ENCODE results near the gene AGXT.

Gene AGXT

DNA sequence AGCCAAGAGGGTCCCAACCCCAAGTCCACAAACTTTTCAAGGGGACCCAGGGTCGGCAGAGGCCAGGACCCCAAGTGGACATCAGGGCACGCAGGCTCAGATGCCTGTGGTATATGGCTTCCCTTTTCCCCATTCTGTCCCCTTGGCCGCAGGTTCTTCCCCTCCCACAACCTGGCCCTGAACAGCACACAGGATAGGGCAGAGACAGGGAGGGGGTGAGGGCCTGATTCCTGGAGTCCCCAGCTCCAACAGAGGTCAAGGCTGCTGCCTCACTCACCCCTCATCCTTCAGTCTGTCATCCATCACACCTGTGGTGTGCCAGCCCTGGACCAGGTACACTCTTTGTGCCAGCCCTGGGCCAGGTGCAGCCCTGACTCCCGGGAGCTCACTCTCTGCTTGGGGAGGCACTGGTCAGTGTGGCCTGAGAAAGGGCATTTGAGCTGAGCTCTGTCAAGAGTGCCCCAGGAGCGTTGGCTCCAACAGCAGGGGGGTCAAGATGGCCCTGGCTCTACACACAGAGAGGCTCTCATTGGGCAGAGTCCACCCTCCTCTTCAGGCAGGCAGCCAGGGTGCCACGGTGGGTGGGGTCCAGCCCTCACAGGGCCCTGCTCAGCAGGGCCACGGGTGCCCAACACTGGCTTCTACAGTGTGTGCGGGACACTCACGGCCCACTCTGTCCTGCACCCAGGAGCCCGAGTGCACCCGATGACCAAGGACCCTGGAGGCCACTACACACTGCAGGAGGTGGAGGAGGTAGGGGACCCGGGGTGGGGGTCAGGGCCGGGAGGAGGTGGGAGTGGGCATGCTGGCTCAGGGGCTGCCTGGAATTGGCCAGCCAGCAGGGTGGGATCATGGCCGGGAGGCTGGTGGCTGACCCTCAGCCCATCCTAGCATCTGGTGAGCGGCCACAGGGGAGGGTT lies 1.6 kb downstream of the AGXT start:
- no peak for DNase-seq

DNA sequence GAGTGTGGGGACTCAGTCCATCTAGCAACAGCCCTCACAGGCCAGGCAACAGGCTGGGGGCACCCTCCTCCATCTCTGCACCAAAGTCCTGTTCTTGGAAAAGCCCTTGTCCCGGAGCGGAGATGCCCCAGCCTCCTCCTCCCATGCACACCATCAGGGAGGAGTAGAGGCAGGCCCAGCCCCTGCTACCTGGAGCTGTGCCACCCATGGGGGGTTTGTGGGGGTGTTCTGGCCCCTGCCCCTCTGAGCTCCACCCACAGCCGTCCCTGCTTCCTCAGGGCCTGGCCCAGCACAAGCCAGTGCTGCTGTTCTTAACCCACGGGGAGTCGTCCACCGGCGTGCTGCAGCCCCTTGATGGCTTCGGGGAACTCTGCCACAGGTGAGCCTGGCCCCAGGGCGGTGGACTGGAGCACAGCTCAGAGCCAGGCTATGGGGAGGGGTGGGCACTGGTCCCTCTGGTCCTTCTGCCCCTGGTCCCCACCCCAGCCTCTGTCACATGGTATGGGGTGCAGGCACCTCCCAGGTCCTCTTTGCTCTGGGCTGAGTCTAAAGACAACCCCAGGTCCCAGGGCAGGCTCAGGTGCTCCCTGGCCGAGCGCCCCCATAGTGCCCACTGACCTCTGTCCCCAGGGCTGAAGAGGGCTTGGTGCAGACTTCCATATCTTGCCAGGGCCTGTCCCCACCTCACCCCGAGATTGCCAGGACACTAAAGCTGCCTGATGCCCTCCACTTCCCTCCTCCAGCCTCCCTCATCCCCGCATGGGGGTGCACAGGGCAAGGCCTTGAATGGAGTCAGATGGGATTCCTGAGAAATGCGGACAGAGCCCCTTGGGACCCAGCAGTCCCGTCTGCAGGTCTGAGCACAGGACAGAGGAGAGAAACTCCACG lies 2.7 kb downstream of the AGXT start:
- DNase-seq = no peak

DNA sequence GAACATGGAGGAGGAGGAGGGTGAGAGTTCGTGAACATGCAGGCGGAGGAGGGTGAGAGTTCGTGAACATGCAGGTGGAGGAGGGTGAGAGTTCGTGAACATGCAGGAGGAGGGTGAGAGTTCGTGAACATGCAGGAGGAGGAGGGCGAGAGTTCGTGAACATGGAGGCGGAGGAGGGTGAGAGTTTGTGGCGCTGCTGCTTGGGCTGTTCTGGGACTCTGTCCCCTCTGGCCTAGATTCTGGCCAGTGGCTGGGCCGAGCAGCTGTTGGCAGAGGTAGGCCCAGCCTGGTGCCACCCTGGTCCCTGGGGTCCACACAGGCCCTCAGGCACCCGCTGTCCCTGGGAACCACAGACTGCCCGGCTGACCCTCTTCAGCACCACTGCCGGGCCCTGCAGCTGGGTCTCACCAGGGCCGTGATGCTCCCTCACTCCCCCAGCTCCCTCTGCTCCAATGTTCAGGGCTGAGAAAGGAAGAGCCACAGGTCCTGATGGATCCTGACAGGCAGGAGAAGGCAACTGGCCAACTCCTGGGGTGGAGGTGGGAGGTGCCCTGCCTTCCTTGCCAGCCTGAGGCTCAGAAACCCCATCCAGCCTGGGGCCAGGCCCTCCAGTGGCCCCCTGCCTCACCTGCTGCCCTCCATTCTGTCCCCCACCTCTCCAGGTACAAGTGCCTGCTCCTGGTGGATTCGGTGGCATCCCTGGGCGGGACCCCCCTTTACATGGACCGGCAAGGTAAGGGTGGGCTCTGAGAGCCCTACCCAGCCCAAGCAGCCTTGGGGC lies 3.9 kb downstream of the AGXT start:
- DNase-seq = no peak

DNA sequence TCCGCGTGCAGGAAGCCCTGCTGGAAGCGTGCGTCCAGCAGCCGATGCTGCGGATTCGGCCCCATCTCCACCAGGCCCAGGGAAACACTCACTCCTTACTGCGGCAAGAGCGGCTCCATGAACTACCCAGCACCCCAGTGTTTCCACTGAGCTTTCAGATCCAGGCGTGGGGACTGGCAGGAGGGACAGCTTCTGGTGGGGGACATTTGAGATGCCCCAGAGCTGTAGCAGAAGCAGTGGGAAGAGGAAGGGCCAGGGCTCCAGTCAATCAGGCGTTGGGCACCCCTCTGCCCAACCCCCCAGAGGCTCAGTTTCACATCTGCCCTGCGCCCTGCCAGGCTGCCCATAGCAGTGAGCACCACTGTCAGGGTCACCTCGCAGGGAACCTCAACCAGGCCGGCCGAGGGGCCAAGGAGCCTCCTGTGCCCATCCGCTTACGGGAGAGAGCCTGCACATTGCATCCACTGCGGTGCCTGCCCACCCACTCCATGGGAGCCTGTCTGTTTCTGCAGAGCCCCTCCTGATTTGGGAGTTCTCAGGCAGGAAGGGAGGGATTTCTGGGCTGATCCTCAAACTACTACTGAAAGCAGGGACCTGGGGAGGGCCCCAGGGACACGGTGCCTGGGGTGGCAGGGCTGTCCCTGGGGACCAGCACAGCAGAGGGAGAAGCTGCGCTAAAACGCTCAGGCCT lies 4.6 kb downstream of the AGXT start:
- no peak for DNase-seq

DNA sequence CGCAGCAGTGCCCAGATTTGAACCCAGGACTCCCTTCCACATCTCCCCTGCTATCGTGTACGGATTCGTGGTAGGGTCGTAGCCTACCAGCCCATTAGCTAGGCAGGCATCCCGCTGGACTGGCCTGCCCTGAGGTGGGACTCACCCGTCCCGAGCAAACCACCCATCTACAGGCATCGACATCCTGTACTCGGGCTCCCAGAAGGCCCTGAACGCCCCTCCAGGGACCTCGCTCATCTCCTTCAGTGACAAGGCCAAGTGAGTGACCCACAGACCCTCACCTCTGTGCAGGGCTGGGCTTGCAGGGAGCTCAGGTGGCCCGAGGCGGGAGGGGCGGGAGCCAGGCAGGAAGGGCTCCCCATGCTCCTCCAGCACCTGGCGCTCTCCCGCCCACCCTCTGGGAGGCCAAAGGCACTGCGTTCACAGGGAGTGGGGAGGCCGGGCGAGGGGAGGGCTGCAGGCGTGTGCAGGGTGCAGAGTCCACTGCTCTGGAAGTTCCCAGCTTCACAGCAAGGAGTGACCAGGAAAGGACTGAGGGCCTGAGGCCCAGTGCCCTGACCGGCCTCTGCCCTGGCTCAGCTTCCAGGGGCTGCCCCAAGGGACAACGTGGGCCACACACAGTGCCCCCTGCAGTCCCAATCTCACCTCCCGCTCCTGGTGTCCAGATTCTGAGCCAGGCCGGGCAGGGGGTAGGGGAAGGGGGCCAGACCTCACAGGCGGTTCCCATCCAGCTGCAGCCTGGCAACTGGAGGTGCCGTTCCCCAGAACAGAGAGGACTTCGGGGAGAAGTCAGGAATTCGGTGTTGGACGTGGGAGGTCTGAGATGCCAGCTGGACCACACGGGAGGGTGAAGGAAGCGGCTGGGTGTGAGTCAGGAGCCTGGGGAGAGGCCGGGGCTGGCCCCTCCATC lies 5.4 kb downstream of the AGXT start:
- DNase-seq = no peak

DNA sequence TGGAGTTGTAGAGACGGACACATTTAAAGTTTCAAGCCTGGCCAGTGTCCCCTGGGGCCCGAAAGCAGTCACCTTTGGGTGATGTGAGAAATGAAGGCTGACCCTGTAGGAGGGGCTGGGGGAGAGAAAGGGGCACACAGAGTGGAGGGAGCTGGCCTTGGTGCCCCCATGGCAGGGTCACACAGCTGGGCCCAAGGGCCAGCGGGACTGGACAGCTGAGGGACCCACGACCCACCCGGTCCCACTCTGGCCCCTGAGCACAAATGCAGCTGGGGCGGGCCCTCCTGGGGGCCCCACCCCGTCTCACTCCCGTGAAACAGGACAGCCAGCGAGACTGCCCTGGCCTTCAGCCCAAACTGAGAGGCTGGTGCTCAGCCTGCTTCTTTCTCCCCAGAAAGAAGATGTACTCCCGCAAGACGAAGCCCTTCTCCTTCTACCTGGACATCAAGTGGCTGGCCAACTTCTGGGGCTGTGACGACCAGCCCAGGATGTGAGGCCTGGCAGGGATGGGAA lies 6.1 kb downstream of the AGXT start:
- DNase-seq = no peak

DNA sequence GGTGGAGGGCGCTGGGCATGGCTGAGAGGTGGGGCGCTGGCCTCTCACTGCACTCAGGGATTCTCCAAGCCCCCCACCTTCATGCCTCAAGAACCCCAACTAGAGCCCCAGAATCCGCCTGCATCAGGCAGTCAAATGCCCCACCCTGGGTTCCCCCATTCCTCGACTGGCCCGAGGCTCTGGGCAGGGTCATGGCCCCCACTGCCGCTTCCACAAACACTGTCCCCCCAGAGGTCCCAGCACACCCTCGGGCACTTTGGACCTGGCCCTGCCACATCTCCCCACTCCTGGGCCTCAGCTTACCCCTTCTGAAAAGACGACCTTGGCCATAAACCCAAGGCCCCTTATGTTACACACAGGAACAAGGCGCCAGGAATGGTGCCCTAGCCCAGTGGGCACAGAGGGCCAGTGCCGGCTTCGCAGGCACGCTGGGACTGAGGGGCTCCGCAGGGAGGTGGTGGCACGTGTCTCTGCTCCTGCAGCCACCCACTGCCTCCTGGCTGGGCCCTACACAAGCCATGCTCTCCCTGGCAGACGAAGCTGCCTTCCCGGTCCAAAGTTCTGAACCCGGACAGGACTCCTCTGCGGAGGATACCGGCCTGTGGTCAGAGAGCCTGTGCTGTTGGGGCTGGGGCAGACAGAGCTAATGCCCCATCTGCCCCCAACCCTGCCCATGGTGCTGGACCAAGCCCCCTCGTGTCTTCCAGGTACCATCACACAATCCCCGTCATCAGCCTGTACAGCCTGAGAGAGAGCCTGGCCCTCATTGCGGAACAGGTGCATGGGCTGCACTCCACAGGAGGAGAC lies 6.8 kb downstream of the AGXT start:
- DNase-seq = no peak

DNA sequence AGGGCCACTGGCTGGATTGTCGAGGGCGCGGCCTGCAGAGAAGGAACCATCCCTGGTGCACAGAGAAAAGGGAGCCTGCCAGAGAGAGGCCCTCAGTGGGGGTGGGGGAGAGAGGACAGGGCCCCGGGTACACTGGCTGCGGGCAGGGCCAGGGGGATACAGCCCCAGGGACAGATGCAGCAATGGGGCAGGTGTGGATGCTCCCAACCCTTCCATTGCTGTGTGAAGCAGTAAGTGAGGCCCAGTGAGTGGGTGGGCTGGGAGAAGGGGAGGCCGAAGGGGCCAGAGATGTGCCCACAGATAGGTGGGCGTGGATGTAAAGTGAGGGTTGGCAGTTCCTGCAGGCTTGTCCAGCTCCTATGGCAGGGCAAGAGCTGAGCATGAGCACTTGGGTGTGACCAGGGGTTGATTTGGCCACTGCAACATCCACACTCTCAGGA lies 7.4 kb downstream of the AGXT start:
- DNase-seq = no peak

DNA sequence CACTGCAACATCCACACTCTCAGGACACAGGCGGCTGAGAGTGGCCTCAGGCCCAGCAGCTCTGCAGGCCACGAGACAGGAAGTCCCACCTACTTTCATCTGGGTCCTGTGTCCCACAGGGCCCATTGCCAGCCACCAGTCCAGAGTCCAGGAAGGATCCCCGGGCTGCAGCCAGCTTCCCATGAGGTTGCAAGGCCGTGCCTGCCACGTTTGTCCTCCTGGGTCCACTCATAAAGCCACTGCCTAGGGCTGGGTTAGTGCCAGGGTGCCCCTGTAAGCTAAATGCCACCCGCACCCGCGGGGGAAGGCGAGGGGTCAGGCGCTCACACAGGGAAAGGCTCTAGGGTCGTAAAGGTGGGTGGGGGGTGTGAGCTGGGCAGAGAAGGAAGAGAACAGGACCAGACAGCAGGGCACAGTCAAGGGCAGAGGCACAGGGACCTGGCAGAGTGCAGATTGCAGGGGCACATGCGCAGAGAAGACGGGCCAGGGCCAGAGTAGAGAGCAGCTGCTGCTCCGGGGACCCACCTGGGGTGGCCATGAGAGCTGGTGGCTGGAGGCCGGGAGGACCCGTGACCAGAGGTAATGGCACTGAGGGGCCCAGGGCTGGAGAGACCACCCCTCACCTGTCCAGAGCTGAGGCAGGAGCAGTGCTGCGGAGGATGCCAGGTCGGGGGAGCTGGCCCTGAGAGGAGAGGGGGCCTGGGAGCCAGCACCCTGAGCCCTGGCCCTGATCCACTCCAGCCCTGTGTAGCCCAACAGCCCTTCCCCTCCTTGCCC lies 8.0 kb downstream of the AGXT start:
- DNase-seq = no peak

DNA sequence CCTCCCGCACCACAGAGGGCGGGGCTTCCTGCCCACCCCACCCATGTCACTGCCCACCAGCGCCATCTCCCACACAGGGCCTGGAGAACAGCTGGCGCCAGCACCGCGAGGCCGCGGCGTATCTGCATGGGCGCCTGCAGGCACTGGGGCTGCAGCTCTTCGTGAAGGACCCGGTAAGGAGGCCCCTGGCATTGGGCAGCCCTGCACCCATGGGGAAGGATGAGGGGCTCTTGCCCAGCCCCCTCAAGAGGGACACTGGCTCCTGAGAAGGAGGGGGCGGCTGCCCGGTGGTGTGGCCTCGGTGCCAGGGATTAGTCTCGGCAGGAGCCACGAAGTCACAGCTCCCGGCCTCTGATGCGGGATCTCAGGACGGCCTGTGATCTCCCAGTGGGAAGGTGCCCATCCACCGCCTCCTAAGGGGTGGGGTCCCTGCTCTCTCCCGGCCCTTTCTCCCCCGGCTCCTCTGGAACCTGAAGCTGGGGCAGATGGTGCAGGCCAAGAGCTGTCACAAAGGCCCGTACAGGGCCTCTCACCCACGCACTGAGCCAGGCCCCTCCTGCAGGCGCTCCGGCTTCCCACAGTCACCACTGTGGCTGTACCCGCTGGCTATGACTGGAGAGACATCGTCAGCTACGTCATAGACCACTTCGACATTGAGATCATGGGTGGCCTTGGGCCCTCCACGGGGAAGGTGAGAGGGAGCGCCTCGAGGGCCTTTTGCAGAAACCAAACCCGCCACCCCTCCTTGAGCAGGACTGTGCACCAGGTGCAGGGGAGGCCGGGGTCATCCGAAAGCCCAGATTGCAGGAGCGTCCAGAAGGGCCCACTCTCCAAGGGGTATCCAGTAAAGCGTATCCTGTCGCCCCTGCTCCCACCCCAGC lies 9.1 kb downstream of the AGXT start:
- DNase-seq = no peak

DNA sequence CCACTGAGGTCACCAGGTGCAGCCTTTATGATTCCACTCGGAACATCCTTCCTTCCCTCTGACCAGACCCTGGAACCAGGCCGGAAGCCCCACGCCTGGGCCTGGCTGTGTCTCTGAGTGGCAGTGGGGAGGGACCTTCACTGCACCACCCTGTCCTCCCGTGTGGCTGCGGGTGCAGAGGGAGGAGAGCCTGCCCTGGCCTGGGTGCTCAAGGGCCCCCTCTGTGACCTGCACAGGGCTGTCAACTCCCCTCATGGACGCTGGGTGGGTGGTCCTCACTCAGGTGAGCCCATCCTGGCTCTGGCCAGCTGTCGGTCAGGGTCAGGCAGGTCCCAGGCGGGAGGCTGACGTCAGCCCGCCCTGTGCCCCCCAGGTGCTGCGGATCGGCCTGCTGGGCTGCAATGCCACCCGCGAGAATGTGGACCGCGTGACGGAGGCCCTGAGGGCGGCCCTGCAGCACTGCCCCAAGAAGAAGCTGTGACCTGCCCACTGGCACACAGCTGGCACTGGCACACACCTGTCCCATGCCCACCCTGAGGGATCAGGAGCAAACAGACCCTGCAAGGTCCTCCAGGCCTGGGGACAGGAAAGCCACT lies 9.8 kb downstream of the AGXT start:
- no peak for DNase-seq

DNA sequence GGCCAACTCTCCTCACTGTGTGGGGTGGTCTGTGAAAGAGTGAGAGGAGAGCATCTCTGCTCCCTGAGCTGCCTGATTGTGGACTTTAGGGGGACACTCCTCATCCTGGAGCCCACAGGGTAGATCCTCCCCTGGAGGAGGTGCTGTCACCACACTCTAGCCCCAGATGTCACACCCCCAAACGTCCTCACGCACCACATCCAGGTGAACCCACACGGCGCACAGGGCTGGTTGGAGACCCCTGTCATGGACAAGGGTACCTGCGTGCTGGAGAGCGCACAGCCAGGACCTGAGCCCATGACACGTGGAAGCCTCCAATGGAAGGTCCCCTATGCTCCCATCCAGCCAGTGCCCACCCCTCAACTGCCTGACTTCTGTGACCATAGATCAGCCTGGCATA lies 10.5 kb downstream of the AGXT start:
- DNase-seq = no peak

DNA sequence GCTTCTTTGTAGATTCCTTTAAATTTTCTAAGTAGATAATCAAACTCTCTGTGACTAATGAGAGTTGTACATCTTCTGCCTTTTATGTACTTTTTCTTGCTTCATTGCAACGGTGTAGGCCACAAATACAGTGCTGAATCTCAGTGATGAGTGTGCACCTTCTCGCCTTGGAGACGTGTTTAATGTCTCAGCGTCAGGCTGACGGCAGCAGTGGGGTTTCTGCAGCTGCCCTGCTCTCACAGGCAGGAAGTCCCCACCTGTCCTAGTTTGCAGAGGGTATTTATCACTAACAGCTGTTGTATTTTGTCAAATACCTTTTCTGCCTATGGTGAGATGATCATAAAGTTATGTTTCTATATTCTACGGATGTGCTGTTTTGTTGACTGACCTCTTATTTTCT lies 13.3 kb downstream of the AGXT start:
- no peak for DNase-seq

DNA sequence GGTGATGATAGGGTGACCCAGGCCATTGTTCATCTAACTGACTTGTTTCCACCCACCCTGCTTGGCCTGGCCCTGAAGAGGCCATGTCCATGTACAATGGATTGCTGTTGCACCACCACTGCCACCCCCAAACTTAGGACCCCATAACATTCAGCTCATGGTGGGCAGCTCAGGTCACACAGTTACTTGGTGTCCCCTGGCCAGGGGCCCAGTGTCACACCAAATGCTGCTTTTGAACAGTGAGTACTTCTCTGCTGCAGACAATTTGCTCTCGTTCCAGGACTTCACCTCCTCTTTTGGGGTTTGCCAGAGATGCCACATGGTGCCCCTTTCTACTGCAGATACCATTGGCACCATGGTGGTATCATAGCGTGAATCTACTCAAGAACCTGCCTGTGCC lies 15.6 kb downstream of the AGXT start:
- DNase-seq = no peak

DNA sequence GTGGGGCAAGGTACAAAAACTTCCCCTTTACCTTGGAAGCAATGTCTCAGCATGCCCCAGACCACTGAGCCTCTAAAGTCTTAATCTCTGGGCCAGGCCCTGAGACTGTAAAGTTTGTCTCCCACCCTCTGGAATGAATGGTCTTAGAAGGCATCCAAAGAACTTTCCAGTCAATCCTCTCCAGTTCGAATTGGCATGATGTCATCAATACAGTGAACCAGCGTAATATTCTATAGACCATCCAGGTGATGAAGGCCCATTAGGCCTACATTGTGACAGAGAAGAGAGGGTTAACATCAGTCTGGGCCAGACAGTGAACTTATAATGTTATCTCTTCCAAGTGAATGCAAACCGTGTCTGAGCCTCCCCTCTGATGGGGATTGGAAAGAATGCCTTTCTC lies 16.1 kb downstream of the AGXT start:
- no peak for DNase-seq

DNA sequence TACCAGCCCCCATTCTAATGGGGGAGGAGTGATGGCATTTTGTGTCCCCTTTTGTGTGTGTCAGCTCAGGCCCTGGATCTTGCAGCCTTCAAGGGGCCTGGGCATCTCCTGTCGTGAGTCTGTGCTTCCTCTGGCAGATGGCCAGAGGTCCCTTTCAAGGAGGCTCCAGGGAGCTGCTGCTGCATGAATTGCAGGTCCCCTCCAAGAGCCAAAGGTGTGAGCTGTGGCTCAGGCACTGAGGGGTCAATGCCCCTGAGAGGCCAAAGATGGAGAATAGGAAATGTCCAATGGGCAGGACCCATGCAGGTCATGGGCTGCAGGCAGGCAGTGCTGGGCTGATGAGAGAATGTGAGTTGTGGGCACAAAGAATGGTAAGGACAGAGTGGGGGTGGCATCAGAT lies 16.9 kb downstream of the AGXT start:
- DNase-seq = no peak

DNA sequence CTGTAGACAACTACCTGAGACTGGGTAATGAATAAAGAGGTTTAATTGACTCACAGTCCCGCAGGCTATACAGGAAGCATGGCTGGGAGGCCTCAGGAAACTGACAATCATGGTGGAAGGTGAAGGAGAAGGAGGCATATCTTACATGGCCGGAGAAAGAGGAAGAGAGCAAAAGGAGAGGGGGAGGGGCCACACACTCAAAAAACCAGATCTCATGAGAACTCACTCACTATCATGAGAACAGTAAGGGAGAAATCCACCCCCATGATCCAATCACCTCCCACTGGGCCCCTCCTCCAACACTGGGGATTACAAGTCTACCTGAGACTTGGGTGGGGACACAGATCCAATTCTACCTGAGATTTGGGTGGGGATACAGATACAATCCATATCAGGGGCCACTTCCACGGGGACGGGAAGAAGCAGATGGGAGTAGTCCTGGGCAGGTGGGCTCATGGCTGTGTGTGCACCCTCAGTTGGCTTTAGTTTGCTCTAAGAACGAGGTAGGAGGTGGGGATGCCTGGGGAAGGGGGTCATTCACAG lies 17.5 kb downstream of the AGXT start:
- no peak for DNase-seq

Measured in T-helper 9 cell (primary cell).